Neural progenitor cell (in vitro differentiated cells): Measurements from ENCODE around the gene CPM. TPM values are rescaled to one million over a fixed set of nuclear protein-coding genes. Genes with fewer than 3 reads are reported as not detected.

Source experiments
- DNase-seq: peaks from one replicate; pipeline ENCODE4 v3.0.0-alpha.2; 2016; ENCODE audit warnings: low spot score
- H2AFZ ChIP-seq: fragments of 200-600 bp; sonication (generic); replicated peaks from 2 replicates; pipeline ENCODE4 v1.6.1; 2016; ENCODE audit warnings: antibody characterized with exemption
- H3F3A ChIP-seq: fragments of 200-600 bp; sonication (generic); 2 replicates; pipeline ENCODE4 v1.6.1; 2016; ENCODE audit warnings: antibody characterized with exemption, low read depth
- H3K27ac ChIP-seq: fragments of 200-600 bp; sonication (generic); 2 replicates; pipeline ENCODE4 v1.5.1; 2016; ENCODE audit warnings: mild to moderate bottlenecking
- H3K27me3 ChIP-seq: fragments of 200-600 bp; sonication (generic); 2 replicates; pipeline ENCODE4 v1.6.1; 2016; ENCODE audit warnings: mild to moderate bottlenecking, moderate library complexity
- H3K36me3 ChIP-seq: fragments of 200-600 bp; sonication (generic); 2 replicates; pipeline ENCODE4 v1.5.1; 2016
- H3K4me1 ChIP-seq: fragments of 200-600 bp; sonication (generic); 2 replicates; pipeline ENCODE4 v1.6.1; 2016; ENCODE audit warnings: mixed run types
- H3K4me2 ChIP-seq: fragments of 200-600 bp; sonication (generic); 2 replicates; pipeline ENCODE4 v1.6.1; 2016
- H3K4me3 ChIP-seq: fragments of 200-600 bp; sonication (generic); 2 replicates; pipeline ENCODE4 v1.5.1; 2016
- H3K79me2 ChIP-seq: fragments of 200-600 bp; sonication (generic); 2 replicates; pipeline ENCODE4 v1.6.1; 2016; ENCODE audit warnings: low read depth
- H3K9ac ChIP-seq: fragments of 200-600 bp; sonication (generic); 2 replicates; pipeline ENCODE4 v1.6.1; 2016
- H3K9me3 ChIP-seq: fragments of 200-600 bp; sonication (generic); 2 replicates; pipeline ENCODE4 v1.5.1; 2016; ENCODE audit warnings: low read depth
- H4K20me1 ChIP-seq: fragments of 200-600 bp; sonication (generic); 2 replicates; pipeline ENCODE4 v1.6.1; 2016; ENCODE audit warnings: low read depth
- H3K27ac Mint-ChIP-seq: 3 replicates; pipeline ENCODE4 v1.8.0; 2021; ENCODE audit warnings: mixed read lengths
- H3K27me3 Mint-ChIP-seq: 2 replicates; pipeline ENCODE4 v1.8.0; 2022; ENCODE audit warnings: low read depth, mild to moderate bottlenecking, inconsistent platforms, moderate library complexity, mixed read lengths; ENCODE audit not compliant: insufficient read depth
- H3K36me3 Mint-ChIP-seq: 3 replicates; pipeline ENCODE4 v1.8.0; 2021; ENCODE audit warnings: mixed read lengths
- H3K4me1 Mint-ChIP-seq: 3 replicates; pipeline ENCODE4 v1.8.0; 2021; ENCODE audit warnings: mixed read lengths
- H3K4me3 Mint-ChIP-seq: 3 replicates; pipeline ENCODE4 v1.8.0; 2021; ENCODE audit warnings: mild to moderate bottlenecking, moderate library complexity, mixed read lengths
- H3K9me3 Mint-ChIP-seq: 3 replicates; pipeline ENCODE4 v1.8.0; 2020; ENCODE audit warnings: mixed read lengths
- EZH2 ChIP-seq: fragments of 200-600 bp; sonication (generic); IDR thresholded peaks from 2 replicates; pipeline ENCODE4 v1.6.1; 2017; ENCODE audit warnings: antibody characterized with exemption, mild to moderate bottlenecking, moderate library complexity
- EZH2phosphoT487 ChIP-seq: fragments of 200-600 bp; sonication (generic); IDR thresholded peaks from 2 replicates; pipeline ENCODE4 v1.6.1; 2017; ENCODE audit warnings: antibody characterized with exemption
- total RNA-seq: library from RNA; depleted of rRNA; stranded (reverse); fragments of >200 nt; gene quantifications from 2 replicates; pipeline ENCODE4 v1.2.3, GENCODE V29; 2015; ENCODE audit warnings: low replicate concordance
- TF ChIP-seq, protein P1 (sequence below): fragments of 200-600 bp; sonication (generic); IDR thresholded peaks from 2 replicates; pipeline ENCODE4 v1.5.1; 2017; ENCODE audit warnings: antibody characterized with exemption, mild to moderate bottlenecking

Gene CPM
- total RNA-seq, 1 donor from 2014 or later: 0.02 TPM

DNA sequence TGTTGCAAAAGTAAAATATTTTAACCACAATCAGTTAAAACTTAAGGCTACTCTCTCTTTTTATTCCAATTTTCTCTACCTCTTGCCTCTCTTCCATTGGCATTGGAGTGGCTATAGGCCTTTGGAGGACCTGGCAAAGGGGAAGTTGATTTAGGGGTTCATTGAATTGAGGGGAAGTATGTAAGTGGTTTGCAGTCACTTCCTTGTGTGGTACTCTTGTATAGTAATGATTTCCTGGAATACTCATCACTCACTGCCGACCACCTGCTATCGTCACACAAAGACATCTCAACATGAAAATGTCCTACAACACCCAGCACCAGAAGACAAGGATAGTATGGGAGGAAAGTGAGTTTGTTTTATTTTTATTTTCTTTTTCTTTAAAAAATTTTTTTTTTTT, 45.7 kb upstream of the CPM start:
- peaks cover 8% of the 10 kb centered on the region for H3K9me3 Mint-ChIP-seq
- no peak overlapping the region for H3K4me3 Mint-ChIP-seq
- H3K79me2 ChIP-seq: no peaks in the 10 kb centered on the region
- DNase-seq: no peak
- H3K27ac Mint-ChIP-seq: no peak overlapping the region
- peaks cover 6% of the 10 kb centered on the region for H3K27me3 Mint-ChIP-seq
- H3K27ac ChIP-seq: no peak overlapping the region
- no peaks in the 10 kb centered on the region for H3F3A ChIP-seq
- TF ChIP-seq, protein P1, sequence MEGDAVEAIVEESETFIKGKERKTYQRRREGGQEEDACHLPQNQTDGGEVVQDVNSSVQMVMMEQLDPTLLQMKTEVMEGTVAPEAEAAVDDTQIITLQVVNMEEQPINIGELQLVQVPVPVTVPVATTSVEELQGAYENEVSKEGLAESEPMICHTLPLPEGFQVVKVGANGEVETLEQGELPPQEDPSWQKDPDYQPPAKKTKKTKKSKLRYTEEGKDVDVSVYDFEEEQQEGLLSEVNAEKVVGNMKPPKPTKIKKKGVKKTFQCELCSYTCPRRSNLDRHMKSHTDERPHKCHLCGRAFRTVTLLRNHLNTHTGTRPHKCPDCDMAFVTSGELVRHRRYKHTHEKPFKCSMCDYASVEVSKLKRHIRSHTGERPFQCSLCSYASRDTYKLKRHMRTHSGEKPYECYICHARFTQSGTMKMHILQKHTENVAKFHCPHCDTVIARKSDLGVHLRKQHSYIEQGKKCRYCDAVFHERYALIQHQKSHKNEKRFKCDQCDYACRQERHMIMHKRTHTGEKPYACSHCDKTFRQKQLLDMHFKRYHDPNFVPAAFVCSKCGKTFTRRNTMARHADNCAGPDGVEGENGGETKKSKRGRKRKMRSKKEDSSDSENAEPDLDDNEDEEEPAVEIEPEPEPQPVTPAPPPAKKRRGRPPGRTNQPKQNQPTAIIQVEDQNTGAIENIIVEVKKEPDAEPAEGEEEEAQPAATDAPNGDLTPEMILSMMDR: no peak
- no peak for TF ChIP-seq EZH2
- H3K9ac ChIP-seq: no peak overlapping the region
- H3K36me3 Mint-ChIP-seq: peaks cover 3% of the 10 kb centered on the region
- H3K4me1 ChIP-seq: peaks cover 13% of the 10 kb centered on the region
- no peaks in the 10 kb centered on the region for H3K36me3 ChIP-seq
- H3K9me3 ChIP-seq: no peaks in the 10 kb centered on the region
- peaks cover 6% of the 10 kb centered on the region for H3K4me1 Mint-ChIP-seq
- H3K4me3 ChIP-seq: no peak overlapping the region
- peak overlapping the region; percentile 73 for H2AFZ ChIP-seq
- no peaks in the 10 kb centered on the region for H4K20me1 ChIP-seq
- no peak overlapping the region for H3K4me2 ChIP-seq
- H3K27me3 ChIP-seq: no peaks in the 10 kb centered on the region

GRCh38 chr12:68977909-68978610, 45.1 kb upstream of the CPM start:
- peak overlapping the region; percentile 73 for H2AFZ ChIP-seq

DNA sequence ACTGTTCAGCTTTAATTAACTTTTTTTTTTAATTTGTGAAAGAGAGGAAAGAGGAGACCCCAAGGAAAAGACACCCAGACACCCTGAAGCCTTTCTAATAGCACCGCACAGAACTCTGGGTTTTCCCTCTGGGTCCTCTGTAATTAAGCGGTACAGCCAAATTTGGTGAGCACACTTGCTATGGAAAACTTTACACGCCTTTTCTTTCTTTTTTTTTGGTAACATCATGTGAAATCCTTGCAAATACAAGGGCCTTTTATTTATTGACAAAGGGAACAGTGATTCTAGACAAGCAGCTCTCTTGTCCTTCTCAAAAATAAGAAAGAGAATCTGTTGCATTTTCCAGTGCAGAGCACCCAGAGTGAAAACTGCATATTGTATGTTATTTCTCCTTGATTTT, 44.4 kb upstream of the CPM start:
- no peak for DNase-seq
- no peaks in the 10 kb centered on the region for H3K36me3 ChIP-seq
- no peaks in the 10 kb centered on the region for H4K20me1 ChIP-seq
- H3K27ac Mint-ChIP-seq: no peak overlapping the region
- H3F3A ChIP-seq: no peaks in the 10 kb centered on the region
- H3K4me3 Mint-ChIP-seq: no peak overlapping the region
- H3K9me3 Mint-ChIP-seq: peaks cover 2% of the 10 kb centered on the region
- H3K27ac ChIP-seq: no peak overlapping the region
- H3K27me3 Mint-ChIP-seq: peaks cover 6% of the 10 kb centered on the region
- no peak overlapping the region for H3K9ac ChIP-seq
- H3K4me3 ChIP-seq: no peak overlapping the region
- H3K4me2 ChIP-seq: no peak overlapping the region
- no peaks in the 10 kb centered on the region for H3K9me3 ChIP-seq
- H3K4me1 Mint-ChIP-seq: peaks cover 6% of the 10 kb centered on the region
- peaks cover 13% of the 10 kb centered on the region for H3K4me1 ChIP-seq
- peak overlapping the region; percentile 73 for H2AFZ ChIP-seq
- no peaks in the 10 kb centered on the region for H3K27me3 ChIP-seq
- TF ChIP-seq EZH2 (no peak), EZH2phosphoT487 (no peak)
- TF ChIP-seq, protein P1: no peak
- H3K36me3 Mint-ChIP-seq: no peaks in the 10 kb centered on the region
- H3K79me2 ChIP-seq: no peaks in the 10 kb centered on the region

More at GRCh38 chr12:68977909-68978610, 45.1 kb upstream of the CPM start:
- no peak overlapping the region for H3K27ac ChIP-seq
- H4K20me1 ChIP-seq: no peaks in the 10 kb centered on the region
- H3K4me1 ChIP-seq: peaks cover 13% of the 10 kb centered on the region
- H3K9me3 Mint-ChIP-seq: peaks cover 6% of the 10 kb centered on the region
- H3K4me3 ChIP-seq: no peak overlapping the region
- no peak overlapping the region for H3K9ac ChIP-seq
- no peak overlapping the region for H3K27ac Mint-ChIP-seq
- no peaks in the 10 kb centered on the region for H3K79me2 ChIP-seq
- TF ChIP-seq, protein P1: no peak
- no peak for TF ChIP-seq EZH2
- TF ChIP-seq EZH2phosphoT487: no peak
- H3K4me2 ChIP-seq: no peak overlapping the region
- no peak overlapping the region for H3K4me3 Mint-ChIP-seq
- no peak for DNase-seq
- peaks cover 6% of the 10 kb centered on the region for H3K27me3 Mint-ChIP-seq
- no peaks in the 10 kb centered on the region for H3K36me3 ChIP-seq
- no peaks in the 10 kb centered on the region for H3F3A ChIP-seq
- H3K4me1 Mint-ChIP-seq: peaks cover 6% of the 10 kb centered on the region
- H3K36me3 Mint-ChIP-seq: peaks cover 3% of the 10 kb centered on the region
- no peaks in the 10 kb centered on the region for H3K27me3 ChIP-seq
- no peaks in the 10 kb centered on the region for H3K9me3 ChIP-seq
